GM21360 (cell line): ENCODE measurements around the gene TPPP.
"Not testable (repeated sequence)": the region's sequence is repeated elsewhere in the genome, so short reads cannot be mapped to it uniquely, and the experiment has no call there.

Source experiments
- ATAC-seq: cut with Tn5 transposase; IDR thresholded peaks from one replicate; pipeline ENCODE4 v1.9.1; 2021; ENCODE audit warnings: mild to moderate bottlenecking, moderate library complexity; ENCODE audit not compliant: unreplicated experiment

Gene TPPP

GRCh38 chr5:695475-695874, 2.3 kb upstream of the TPPP start:
- ATAC-seq: not testable (repeated sequence)

- ATAC-seq: not testable (repeated sequence)
These were observed 885 bp upstream of the TPPP start for GRCh38 chr5:694042-694431.

DNA sequence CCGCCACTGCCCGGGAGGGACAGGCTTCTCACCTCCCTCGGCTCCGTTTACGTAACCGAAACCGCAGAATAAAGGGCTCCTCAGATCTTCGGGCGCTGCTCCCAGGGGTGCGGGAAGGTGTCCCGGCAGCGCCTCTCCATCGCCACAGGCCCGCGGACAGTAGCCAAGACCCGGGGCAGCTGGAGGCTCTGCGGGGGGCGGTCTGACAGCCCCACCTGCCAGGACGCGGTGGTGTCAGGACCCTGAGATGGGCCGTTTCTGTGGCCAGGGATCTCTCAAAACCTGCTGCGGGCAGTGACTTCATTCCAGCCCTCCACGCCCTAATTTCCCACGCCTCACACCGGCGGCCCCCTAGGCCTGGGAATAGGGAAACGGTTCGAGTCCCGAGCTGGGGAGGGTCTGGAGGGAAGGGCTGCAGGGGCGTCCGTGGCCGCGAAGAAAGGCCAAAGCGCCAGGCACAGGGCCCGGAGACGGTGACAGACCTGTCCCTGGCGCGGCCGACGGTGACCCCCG, 567 bp downstream of the TPPP start:
- ATAC-seq: not testable (repeated sequence)

GRCh38 chr5:691817-692528, 1.2 kb downstream of the TPPP start:
- no peak for ATAC-seq

GRCh38 chr5:691049-691448, 2.1 kb downstream of the TPPP start:
- not testable (repeated sequence) for ATAC-seq

DNA sequence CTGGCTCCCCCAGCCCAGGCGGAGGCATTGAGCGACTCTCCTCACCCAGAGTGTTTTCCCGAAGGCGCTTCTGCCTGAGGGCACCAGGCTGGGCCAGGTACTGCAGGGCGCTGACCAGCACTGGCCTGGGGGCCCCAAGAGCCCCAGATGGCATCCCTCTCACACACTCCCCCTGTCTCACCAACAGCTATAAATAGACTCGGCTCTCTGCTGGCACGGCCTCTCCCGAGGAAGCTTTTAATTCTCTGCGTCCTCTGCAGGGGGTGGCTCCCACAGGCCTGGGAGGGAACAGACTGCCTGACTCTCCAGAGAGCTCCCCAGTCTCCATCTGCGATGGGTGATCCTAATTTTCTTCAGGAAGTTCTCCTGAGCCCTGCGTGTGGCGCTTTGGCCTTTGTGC, 2.9 kb downstream of the TPPP start:
- not testable (repeated sequence) for ATAC-seq

- not testable (repeated sequence) for ATAC-seq
These were observed 4.7 kb downstream of the TPPP start for GRCh38 chr5:688348-689010.

- ATAC-seq: not testable (repeated sequence)
These were observed 6.2 kb downstream of the TPPP start for GRCh38 chr5:686936-687335.

DNA sequence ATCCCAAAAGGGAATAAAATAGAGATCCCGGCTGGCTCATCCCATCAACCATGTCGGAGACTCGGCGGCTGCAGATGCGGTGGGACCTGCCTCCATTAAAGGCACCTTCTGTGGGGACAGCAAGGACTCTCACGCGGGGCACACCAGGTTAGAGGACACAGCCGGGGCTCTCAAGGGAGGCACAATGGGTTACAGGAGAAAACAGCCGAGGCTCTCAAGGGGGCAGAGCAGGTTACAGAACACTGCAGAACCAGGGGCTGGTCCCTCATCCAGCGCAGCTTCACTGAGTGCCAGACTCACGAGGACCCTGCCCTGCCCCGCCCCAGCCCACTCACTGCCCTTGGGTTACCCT, 7.0 kb downstream of the TPPP start:
- not testable (repeated sequence) for ATAC-seq

- ATAC-seq: no peak
These were observed 7.6 kb downstream of the TPPP start for GRCh38 chr5:685262-686171.

- no peak for ATAC-seq
These were observed 8.4 kb downstream of the TPPP start for GRCh38 chr5:684751-685216.

DNA sequence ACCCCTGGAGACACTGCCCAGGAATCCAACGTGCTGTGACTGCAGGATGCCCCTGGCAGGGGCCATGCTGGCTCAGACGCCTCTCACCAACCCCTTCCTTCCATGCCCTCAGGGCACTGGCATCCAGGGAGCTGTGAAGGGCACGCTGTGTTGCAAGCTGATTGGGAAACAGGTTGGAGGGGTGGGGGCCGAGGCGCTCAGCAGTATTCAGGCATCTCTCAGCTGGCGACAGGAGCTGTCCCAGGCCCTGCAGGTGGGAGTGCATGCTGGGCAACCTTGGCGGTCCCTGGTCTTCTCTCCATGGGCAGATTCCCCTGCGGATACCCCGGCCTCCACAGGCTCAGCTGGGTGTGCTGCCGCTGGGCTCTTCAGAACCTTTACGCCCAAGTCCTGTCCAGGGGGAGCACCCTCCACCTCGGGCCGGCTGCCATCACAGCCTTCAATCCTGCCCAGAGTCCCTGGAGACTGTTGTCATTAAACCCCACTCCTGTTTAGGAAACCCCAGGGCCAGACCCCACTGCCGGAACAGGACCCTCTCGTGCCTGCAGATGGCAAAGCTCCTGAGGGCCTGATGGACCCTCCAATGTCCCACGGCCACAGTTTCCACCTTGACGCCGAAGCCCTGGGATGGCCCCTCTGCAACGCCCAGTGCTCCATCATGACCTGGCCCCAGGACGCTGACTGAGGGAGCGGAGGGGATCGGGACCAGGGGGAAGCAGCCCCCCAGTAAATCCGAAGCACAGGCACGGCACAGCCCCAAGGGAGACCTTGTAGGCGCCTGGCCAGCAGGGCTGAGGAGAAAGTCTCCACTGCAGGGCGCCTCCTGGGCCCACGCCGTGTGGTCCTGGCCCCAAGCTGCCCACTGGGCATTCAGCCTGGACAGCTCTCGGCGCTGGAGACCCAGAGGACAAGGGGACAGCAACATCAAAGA, 9.3 kb downstream of the TPPP start:
- ATAC-seq: no peak

GRCh38 chr5:682651-683358, 10.3 kb downstream of the TPPP start:
- not testable (repeated sequence) for ATAC-seq

DNA sequence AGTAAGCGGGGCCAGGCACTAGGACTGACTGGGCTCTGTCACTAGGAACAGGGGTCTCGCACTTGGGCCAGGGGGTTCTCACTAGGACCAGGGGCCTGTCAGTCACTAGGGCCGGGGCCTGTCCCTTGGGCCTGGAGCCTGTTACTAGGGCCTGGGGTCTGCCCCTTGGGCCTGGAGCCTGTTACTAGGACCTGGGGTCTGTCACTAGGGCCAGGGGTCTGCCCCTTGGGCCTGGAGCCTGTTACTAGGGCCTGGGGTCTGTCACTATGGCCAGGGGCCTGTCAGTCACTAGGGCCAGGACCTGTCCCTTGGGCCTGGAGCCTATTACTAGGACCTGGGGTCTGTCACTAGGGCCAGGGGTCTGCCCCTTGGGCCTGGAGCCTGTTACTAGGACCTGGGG, 10.9 kb downstream of the TPPP start:
- not testable (repeated sequence) for ATAC-seq

DNA sequence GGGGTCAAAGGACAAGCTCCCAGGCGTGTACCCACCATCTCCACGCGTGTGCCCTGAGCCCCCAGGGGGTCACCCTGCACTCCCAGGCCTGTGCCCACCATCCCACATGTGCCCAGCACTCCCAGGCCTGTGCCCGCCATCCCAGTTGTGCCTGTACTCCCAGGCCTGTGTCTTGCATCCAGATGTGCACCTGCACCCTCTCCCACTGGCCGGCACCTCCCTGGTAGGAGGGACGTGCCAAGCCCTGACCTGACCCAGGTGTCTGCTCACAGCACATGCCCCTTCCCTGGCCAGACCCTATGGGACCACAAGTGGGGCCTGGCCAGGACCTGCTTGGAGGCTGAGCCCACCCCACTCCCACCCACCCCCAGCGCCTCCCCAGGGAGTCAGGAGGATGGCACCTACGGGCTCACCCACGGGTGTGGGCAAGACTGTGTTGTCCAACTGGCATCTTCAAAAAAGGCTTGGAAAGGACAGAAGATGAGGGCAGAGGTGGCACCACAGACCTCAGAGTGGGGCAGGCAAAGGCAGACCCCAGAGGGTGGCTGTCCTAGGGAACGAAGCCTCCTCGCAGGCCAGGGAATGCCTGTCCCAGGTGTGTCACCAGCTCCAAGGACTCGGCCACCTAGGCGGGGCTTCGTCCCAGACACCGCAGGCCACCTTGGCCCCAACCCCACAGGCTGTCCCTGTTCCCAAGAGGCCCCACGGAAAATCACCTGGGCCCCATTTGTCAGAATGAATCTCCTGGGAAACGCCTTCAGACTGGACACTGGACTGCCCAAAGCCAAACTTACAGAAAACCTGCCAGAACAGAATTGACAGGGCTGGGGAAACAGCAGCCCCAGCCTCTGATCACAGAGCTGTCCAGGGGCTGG, 11.6 kb downstream of the TPPP start:
- ATAC-seq: not testable (repeated sequence)

- not testable (repeated sequence) for ATAC-seq
These were observed 12.3 kb downstream of the TPPP start for GRCh38 chr5:680836-681235.

GRCh38 chr5:680118-680795, 12.9 kb downstream of the TPPP start:
- ATAC-seq: not testable (repeated sequence)
